ENCODE data around the gene LRRC8A. TPM values are rescaled to one million over a fixed set of nuclear protein-coding genes. Genes with fewer than 3 reads are reported as not detected.
A peak's percentile ranks its signal among the peaks of the same experiment; 100 is the strongest.

Gene LRRC8A
- total RNA-seq, 3 donors from 2014 or later: 25.3 to 48.5 (median 25.4) TPM

DNA sequence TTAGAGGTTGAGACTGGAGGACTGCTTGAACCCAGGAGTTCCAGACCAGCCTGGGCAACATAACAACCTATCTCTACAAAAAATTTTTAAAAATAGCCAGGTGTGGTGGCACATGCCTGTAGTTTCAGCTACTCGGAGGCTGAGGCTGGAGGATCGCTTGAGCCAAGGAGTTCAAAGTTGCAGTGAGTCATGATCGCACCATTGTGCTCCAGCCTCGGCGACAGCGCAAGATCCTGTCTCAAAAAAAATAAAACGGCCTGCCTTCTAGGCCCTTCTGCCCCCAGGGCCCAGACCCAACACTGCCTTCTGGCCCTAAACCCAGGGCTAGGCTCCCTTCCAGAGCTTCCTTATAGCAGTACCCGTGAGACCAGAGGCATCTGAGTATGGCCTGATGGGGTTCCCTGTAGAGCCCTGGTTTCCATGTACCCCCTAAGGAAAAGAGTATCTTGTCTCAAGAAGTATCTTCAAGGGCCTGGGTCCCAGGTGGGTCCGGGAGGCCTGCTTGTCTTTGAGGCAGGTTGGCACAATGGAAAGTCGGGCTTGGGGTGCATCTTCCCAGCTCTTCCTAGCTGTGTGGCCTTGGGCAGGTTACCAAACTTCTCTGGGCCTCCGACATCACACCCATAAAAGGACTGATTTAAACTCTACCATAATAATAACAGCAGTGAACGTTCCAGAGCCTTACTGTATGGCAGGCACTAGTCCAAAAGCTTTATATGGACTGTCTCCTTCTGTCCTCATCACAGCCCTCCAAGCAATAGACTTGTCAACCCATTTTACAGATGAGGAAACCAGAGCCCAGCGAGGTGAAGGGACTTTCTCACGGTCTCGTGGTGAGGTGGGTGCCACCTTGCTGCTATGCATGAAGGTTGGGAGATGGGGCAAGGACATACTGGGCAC is 9.6 kb downstream of the LRRC8A start:
- no peaks in the 10 kb centered on the region for H3K36me3 ChIP-seq (ENCODE audit: low read depth)
- ATAC-seq (no peak), DNase-seq (no peak)
- no peaks in the 10 kb centered on the region for H3K9me3 ChIP-seq
- intact Hi-C loops (cut with DNase I, micrococcal nuclease): no loop called here
- H3K4me3 ChIP-seq: no peak overlapping the region
- TF ChIP-seq, protein P1, sequence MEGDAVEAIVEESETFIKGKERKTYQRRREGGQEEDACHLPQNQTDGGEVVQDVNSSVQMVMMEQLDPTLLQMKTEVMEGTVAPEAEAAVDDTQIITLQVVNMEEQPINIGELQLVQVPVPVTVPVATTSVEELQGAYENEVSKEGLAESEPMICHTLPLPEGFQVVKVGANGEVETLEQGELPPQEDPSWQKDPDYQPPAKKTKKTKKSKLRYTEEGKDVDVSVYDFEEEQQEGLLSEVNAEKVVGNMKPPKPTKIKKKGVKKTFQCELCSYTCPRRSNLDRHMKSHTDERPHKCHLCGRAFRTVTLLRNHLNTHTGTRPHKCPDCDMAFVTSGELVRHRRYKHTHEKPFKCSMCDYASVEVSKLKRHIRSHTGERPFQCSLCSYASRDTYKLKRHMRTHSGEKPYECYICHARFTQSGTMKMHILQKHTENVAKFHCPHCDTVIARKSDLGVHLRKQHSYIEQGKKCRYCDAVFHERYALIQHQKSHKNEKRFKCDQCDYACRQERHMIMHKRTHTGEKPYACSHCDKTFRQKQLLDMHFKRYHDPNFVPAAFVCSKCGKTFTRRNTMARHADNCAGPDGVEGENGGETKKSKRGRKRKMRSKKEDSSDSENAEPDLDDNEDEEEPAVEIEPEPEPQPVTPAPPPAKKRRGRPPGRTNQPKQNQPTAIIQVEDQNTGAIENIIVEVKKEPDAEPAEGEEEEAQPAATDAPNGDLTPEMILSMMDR (IDR thresholded peaks at IDR 0.05): no peak
- peaks cover 25% of the 10 kb centered on the region for H3K4me1 ChIP-seq (ENCODE audit: low read depth)

DNA sequence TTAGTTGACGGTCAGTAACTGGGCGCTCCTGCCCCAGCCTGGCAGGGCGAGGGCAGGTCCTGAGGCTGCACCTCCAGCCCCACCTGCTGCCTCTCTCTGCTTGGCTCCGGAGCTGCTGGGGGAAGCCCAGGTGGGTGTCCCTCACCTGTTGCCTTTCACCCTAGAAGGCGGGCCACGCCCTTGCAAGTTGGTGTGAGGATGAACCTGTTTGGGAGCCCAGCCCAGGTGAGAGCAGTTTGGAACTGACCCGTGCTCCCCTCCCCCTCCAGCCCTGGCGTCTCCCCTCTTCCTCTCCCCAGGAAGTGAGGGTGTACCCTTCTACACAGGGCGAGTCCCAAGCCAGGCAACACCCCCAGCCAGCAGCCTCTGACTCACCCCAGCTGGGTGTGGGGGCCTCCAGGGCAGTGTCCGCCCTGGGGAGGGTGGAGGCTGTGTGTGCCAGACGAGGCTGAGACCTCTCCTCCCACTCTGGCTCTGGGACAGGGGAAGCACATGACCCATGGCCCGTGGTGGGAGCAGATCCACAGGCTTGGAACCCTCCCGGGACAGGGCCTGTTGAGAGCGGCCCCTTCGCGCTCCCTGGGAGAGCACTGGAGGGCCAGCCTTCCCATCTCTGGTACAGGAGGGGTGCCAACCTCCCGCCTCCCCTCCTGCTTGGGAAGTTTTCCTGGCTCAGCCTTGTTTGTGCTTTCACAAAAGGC is 10.4 kb downstream of the LRRC8A start:
- intact Hi-C loops (cut with DNase I, micrococcal nuclease): no loop called here
- DNase-seq (peak; percentile 81 to 91 (median 87)), ATAC-seq (peak; percentile 98)
- H3K36me3 ChIP-seq (ENCODE audit: low read depth): no peaks in the 10 kb centered on the region
- no peaks in the 10 kb centered on the region for H3K9me3 ChIP-seq
- H3K4me3 ChIP-seq: no peak overlapping the region
- H3K4me1 ChIP-seq (ENCODE audit: low read depth): peaks cover 25% of the 10 kb centered on the region
- TF ChIP-seq, protein P1 (IDR thresholded peaks at IDR 0.05): no peak

DNA sequence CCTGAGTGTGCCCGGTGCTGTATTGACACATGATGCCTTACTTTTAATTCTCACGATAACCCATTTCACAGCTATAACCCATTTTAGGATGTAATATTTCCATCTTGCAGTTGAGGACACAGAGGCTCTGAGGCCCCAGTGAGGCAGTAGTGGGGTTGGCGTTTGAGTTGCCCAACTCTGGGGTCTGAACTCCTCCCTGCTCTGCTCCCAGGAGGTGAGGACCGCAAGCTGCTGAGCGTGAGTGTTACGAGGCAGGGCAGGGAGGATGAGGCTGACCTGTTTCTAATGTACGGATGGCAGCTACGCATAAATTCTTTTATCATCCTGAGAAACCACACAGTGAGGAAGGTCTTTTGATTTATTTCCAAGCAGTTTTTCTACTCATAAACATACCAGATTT is 11.4 kb downstream of the LRRC8A start:
- intact Hi-C loops (cut with DNase I, micrococcal nuclease): no loop called here
- no peaks in the 10 kb centered on the region for H3K9me3 ChIP-seq
- H3K36me3 ChIP-seq (ENCODE audit: low read depth): no peaks in the 10 kb centered on the region

DNA sequence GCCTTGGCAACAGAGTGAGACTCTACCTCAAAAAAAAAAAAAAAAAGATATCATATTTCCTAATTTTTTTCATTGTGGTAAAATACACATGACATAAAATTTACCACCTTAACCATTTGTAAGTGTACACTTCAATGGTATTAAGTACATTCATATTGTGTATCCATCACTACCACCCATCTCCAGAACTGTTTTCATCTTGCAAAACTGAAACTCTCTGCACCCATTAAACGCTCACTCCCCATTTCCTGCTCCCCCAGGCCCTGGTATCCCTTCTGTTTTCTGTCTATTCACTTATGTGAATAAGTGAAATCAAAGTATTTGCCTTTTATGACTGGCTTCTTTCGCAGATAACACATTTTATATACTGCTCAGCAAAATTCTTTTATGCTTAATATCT is 12.8 kb downstream of the LRRC8A start:
- Histone ChIP-seq H3K9me3 (no peaks in the 10 kb centered on the region), H3K4me1 (ENCODE audit: low read depth) (peaks cover 21% of the 10 kb centered on the region), H3K36me3 (ENCODE audit: low read depth) (no peaks in the 10 kb centered on the region), H3K4me3 (no peak overlapping the region)
- intact Hi-C loops (cut with DNase I, micrococcal nuclease): no loop called here
- TF ChIP-seq, protein P1 (IDR thresholded peaks at IDR 0.05): no peak
- DNase-seq (no peak), ATAC-seq (no peak)

More for the DNA sequence above, 11.4 kb downstream of the LRRC8A start:
- H3K4me1 ChIP-seq (ENCODE audit: low read depth): peaks cover 21% of the 10 kb centered on the region
- TF ChIP-seq, protein P1 (IDR thresholded peaks at IDR 0.05): no peak
- ATAC-seq: no peak
- no peak overlapping the region for H3K4me3 ChIP-seq
- DNase-seq: no peak

DNA sequence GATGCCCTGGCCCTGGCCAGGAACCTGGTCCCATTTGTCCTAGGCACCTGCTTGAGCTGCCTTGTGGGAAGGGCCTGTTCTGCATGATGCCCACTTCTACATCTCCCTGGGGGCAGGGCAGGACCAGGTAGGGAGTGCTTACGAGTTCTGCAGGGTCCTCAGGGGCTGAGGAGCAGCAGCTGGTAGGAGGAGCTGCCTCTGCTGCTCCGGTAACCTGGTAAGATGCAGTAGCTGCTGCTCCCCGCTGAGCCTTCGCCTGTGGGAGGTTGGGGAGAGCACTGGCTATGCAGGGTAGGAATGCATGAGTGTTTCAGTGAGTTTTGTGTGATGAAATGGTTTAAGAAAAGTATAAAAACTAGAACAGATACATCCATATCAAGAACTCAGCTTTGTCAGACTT is 13.6 kb downstream of the LRRC8A start:
- ATAC-seq (no peak), DNase-seq (no peak)
- Histone ChIP-seq H3K4me3 (no peak overlapping the region), H3K9me3 (no peaks in the 10 kb centered on the region), H3K4me1 (ENCODE audit: low read depth) (peaks cover 21% of the 10 kb centered on the region), H3K36me3 (ENCODE audit: low read depth) (no peaks in the 10 kb centered on the region)
- intact Hi-C loops (cut with DNase I, micrococcal nuclease): no loop called here
- TF ChIP-seq, protein P1 (IDR thresholded peaks at IDR 0.05): no peak

Data from mucosa of descending colon (tissue), 3 donors.